Breast epithelium (tissue), 3 donors: ENCODE data around the gene OR8G5.

Experiments
- POLR2A ChIP-seq: fragments of 450-650 bp; IDR thresholded peaks from one replicate; pipeline ENCODE4 v1.6.1; 2016; ENCODE audit warnings: antibody characterized with exemption, mild to moderate bottlenecking, moderate library complexity
- POLR2AphosphoS5 ChIP-seq, 3 donors: sonication (generic); formaldehyde crosslinking; IDR thresholded peaks; one replicate each; pipeline ENCODE4 v1.6.1; 2017; ENCODE audit warnings: antibody characterized with exemption in 3 of 3
- TF ChIP-seq, protein P1 (sequence below), 3 donors: fragments of 450-650 bp; IDR thresholded peaks; one replicate each; pipeline ENCODE4 v1.5.1; 2016 to 2017; ENCODE audit warnings: antibody characterized with exemption in 3 of 3, mild to moderate bottlenecking in 3 of 3, moderate library complexity in 3 of 3

DNA sequence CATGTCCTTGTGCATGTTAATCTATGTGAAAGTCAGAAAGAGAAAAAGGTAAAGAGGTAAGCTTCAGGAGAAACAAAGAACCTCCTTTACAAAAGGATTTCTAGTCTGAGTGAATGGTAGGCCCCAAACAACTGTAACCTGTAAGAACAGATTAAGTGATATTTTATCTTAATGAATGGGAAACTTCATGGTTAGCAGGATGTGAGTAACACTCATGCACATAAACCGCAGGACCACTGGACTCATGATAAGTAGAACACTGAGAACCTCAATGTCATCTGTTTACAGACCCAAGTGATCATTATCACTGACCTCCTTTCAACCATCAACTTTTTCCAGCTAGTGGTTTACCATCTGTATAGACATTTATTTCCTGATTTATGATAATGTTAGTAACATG lies 19.9 kb downstream of the OR8G5 start:
- TF ChIP-seq POLR2A: no peak
- TF ChIP-seq, protein P1, sequence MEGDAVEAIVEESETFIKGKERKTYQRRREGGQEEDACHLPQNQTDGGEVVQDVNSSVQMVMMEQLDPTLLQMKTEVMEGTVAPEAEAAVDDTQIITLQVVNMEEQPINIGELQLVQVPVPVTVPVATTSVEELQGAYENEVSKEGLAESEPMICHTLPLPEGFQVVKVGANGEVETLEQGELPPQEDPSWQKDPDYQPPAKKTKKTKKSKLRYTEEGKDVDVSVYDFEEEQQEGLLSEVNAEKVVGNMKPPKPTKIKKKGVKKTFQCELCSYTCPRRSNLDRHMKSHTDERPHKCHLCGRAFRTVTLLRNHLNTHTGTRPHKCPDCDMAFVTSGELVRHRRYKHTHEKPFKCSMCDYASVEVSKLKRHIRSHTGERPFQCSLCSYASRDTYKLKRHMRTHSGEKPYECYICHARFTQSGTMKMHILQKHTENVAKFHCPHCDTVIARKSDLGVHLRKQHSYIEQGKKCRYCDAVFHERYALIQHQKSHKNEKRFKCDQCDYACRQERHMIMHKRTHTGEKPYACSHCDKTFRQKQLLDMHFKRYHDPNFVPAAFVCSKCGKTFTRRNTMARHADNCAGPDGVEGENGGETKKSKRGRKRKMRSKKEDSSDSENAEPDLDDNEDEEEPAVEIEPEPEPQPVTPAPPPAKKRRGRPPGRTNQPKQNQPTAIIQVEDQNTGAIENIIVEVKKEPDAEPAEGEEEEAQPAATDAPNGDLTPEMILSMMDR (IDR thresholded peaks at IDR 0.05): no peak
- TF ChIP-seq POLR2AphosphoS5 (IDR thresholded peaks at IDR 0.05): no peak
